GM12878 (cell line): Measurements from ENCODE around the gene GIMD1. TPM values are rescaled to one million over a fixed set of nuclear protein-coding genes. Genes with fewer than 3 reads are reported as not detected.

ENCODE experiments used
- ATAC-seq: fragments of 200-7000 bp; cut with Tn5 transposase; 3 replicates; pipeline ENCODE4 v1.9.1; 2020; ENCODE audit warnings: mild to moderate bottlenecking, moderate library complexity
- BruUV-seq: library from RNA; stranded (reverse); fragments of 400-500 nt; replicated peaks from 2 replicates; lab custom pipeline; 2021; lab: Mats Ljungman, UMichigan
- CTCF ChIA-PET: fragments of 300-600 bp; sonication (Branson Sonifier 250); formaldehyde crosslinking; extraction: SDS; loops from one replicate; lab custom pipeline; 2021; ENCODE audit warnings: inconsistent platforms; lab: Yijun Ruan, JAX
- POLR2A ChIA-PET: fragments of 350-600 bp; formaldehyde crosslinking; extraction: SDS; loops from one replicate; lab custom pipeline; 2021; ENCODE audit warnings: inconsistent platforms; lab: Charles Lee
- RAD21 ChIA-PET: fragments of 300-600 bp; sonication (Branson Sonifier 250); formaldehyde crosslinking; loops from one replicate; lab custom pipeline; 2023; ENCODE audit warnings: antibody characterized with exemption; ENCODE audit not compliant: unreplicated experiment; lab: Charles Lee
- SMC1A ChIA-PET: fragments of 300-600 bp; sonication (Branson Sonifier 250); formaldehyde crosslinking; loops from one replicate; lab custom pipeline; 2023; ENCODE audit not compliant: unreplicated experiment, uncharacterized antibody; lab: Charles Lee
- DNase-seq: peaks from one replicate; pipeline ENCODE4 v3.0.0-alpha.2; 2011; ENCODE audit warnings: low read depth, low spot score
- FAIRE-seq: peaks from 3 replicates; lab custom pipeline; 2011; peaks lifted over from hg19 to GRCh38; lab: Jason Lieb, UNC
- H2AFZ ChIP-seq: 2 replicates; pipeline ENCODE4 v1.6.0; 2011; ENCODE audit warnings: low read depth, low read length, control low read depth; ENCODE audit not compliant: control insufficient read depth
- H3K27ac ChIP-seq: 2 replicates; pipeline ENCODE4 v1.5.1; 2011; ENCODE audit warnings: control low read depth; ENCODE audit not compliant: control insufficient read depth, insufficient read depth
- H3K27me3 ChIP-seq, 2 experiments: replicated peaks in 1 of 2; 2 replicates each; pipeline versions ENCODE4 v1.6.0 to v1.6.1; 2011; ENCODE audit warnings: low read length in 1 of 2; ENCODE audit not compliant: control insufficient read depth in 2 of 2, insufficient read depth in 2 of 2
- H3K36me3 ChIP-seq, 2 experiments: 2 replicates each; pipeline ENCODE4 v1.5.1; 2011; ENCODE audit warnings: low read length in 1 of 2; ENCODE audit not compliant: control insufficient read depth in 2 of 2, insufficient read depth in 2 of 2
- H3K4me1 ChIP-seq: 2 replicates; pipeline ENCODE4 v1.6.1; 2011; ENCODE audit warnings: mild to moderate bottlenecking, low read length, moderate library complexity, mixed read lengths; ENCODE audit not compliant: control insufficient read depth, insufficient read depth
- H3K4me2 ChIP-seq: 2 replicates; pipeline ENCODE4 v1.6.0; 2011; ENCODE audit warnings: control low read depth; ENCODE audit not compliant: control insufficient read depth, insufficient read depth
- H3K4me3 ChIP-seq: fragments of 200-600 bp; sonication (generic); 2 replicates; pipeline ENCODE4 v1.5.1; 2016
- H3K79me2 ChIP-seq: 2 replicates; pipeline ENCODE4 v1.6.0; 2011; ENCODE audit warnings: low read length; ENCODE audit not compliant: control insufficient read depth, insufficient read depth
- H3K9ac ChIP-seq: 2 replicates; pipeline ENCODE4 v1.8.0; 2011; ENCODE audit warnings: low read length, control low read depth, mixed read lengths; ENCODE audit not compliant: control insufficient read depth, insufficient read depth
- H3K9me3 ChIP-seq: replicated peaks from 3 replicates; pipeline ENCODE4 v1.5.1; 2011; ENCODE audit warnings: mild to moderate bottlenecking, low read length; ENCODE audit not compliant: control insufficient read depth, insufficient read depth
- H4K20me1 ChIP-seq: 2 replicates; pipeline ENCODE4 v1.6.0; 2011; ENCODE audit not compliant: control insufficient read depth, insufficient read depth
- BHLHE40 ChIP-seq, 2 experiments: fragments of 450-650 bp in 1 of 2; IDR thresholded peaks; 2 replicates each; pipeline ENCODE4 v1.6.1; 2011 to 2017; ENCODE audit warnings: low read depth in 2 of 2, borderline replicate concordance in 1 of 2, improper control_type of control experiment in 1 of 2, low read length in 1 of 2, mild to moderate bottlenecking in 1 of 2
- CHD4 ChIP-seq: fragments of 200-600 bp; sonication (generic); IDR thresholded peaks from 2 replicates; pipeline ENCODE4 v1.6.1; 2016; ENCODE audit warnings: mild to moderate bottlenecking
- CUX1 ChIP-seq: IDR thresholded peaks from 2 replicates; pipeline ENCODE4 v1.6.1; 2012; ENCODE audit warnings: improper control_type of control experiment, low read depth, low read length; ENCODE audit not compliant: insufficient replicate concordance
- DPF2 ChIP-seq: fragments of 450-650 bp; IDR thresholded peaks from 2 replicates; pipeline ENCODE4 v1.6.1; 2017; ENCODE audit warnings: mild to moderate bottlenecking
- EGR1 ChIP-seq, 2 experiments: IDR thresholded peaks; 1 replicate in 1 of 2; 2 replicates in 1 of 2; pipeline ENCODE4 v1.6.1; 2011 to 2012; ENCODE audit warnings: low read depth in 2 of 2, low read length in 2 of 2, borderline replicate concordance in 1 of 2, mild to moderate bottlenecking in 1 of 2, moderate library complexity in 1 of 2
- ETV6 ChIP-seq, 2 experiments: fragments of 450-650 bp in 1 of 2; IDR thresholded peaks in 1 of 2; conservative IDR thresholded peaks in 1 of 2; 2 replicates each; pipeline ENCODE4 v1.6.1; 2014; ENCODE audit warnings: antibody characterized with exemption in 1 of 2, borderline replicate concordance in 1 of 2, low read depth in 1 of 2, mild to moderate bottlenecking in 1 of 2, moderate library complexity in 1 of 2
- GABPA ChIP-seq: IDR thresholded peaks from 2 replicates; pipeline ENCODE4 v1.6.1; 2014; ENCODE audit warnings: antibody characterized with exemption, low read depth, mild to moderate bottlenecking, inconsistent platforms
- IKZF2 ChIP-seq, 2 experiments: fragments of 450-650 bp; IDR thresholded peaks; 2 replicates each; pipeline ENCODE4 v1.6.1; 2017; ENCODE audit warnings: mild to moderate bottlenecking in 2 of 2, moderate library complexity in 2 of 2
- IRF3 ChIP-seq: fragments of 450-650 bp; IDR thresholded peaks from 2 replicates; pipeline ENCODE4 v1.6.1; 2014; ENCODE audit warnings: mild to moderate bottlenecking
- NFIC ChIP-seq: IDR thresholded peaks from 2 replicates; pipeline ENCODE4 v1.6.1; 2012; ENCODE audit warnings: low read depth, mild to moderate bottlenecking, inconsistent platforms, low read length, moderate library complexity
- NFXL1 ChIP-seq: fragments of 450-650 bp; IDR thresholded peaks from 2 replicates; pipeline ENCODE4 v1.6.1; 2017; ENCODE audit warnings: antibody characterized with exemption, mild to moderate bottlenecking, borderline replicate concordance
- NFYA ChIP-seq: IDR thresholded peaks from 2 replicates; pipeline ENCODE4 v1.6.1; 2011; ENCODE audit warnings: low read depth, mild to moderate bottlenecking, low read length, improper control_type of control experiment, borderline replicate concordance
- NRF1 ChIP-seq: conservative IDR thresholded peaks from 2 replicates; pipeline ENCODE4 v1.6.1; 2011; ENCODE audit warnings: mild to moderate bottlenecking, low read depth, low read length, improper control_type of control experiment
- POLR2A ChIP-seq: IDR thresholded peaks from 2 replicates; pipeline ENCODE4 v1.6.1; 2011; ENCODE audit warnings: low read depth, mild to moderate bottlenecking, low read length
- RFX5 ChIP-seq: IDR thresholded peaks from 2 replicates; pipeline ENCODE4 v1.6.1; 2011; ENCODE audit warnings: low read depth, low read length, improper control_type of control experiment
- RUNX3 ChIP-seq: IDR thresholded peaks from 2 replicates; pipeline ENCODE4 v1.6.1; 2012; ENCODE audit warnings: low read length, inconsistent platforms
- SREBF1 ChIP-seq: IDR thresholded peaks from 2 replicates; pipeline ENCODE4 v1.6.1; 2012; ENCODE audit warnings: mild to moderate bottlenecking, low read length
- SRF ChIP-seq, 2 experiments: IDR thresholded peaks; 2 replicates each; pipeline ENCODE4 v1.6.1; 2011; ENCODE audit warnings: low read depth in 2 of 2, low read length in 2 of 2, mild to moderate bottlenecking in 1 of 2, moderate library complexity in 1 of 2
- USF1 ChIP-seq: IDR thresholded peaks from 2 replicates; pipeline ENCODE4 v1.6.1; 2011; ENCODE audit warnings: borderline replicate concordance, low read depth, mild to moderate bottlenecking, moderate library complexity, mixed read lengths, low read length; ENCODE audit not compliant: insufficient read depth; ENCODE audit errors: extremely low read length
- WGBS: methylation state at CpG from one replicate; pipeline ENCODE4 v1.1.6; 2016; ENCODE audit warnings: low lambda C conversion rate; ENCODE audit not compliant: insufficient replicate concordance, insufficient coverage; ENCODE audit errors: missing lambda C conversion rate; 5-methylcytosine and 5-hydroxymethylcytosine counted together
- in situ Hi-C: fragments of 300-500 bp; cut with MboI; formaldehyde crosslinking; loops from 9 replicates; pipeline ENCODE4 v1.14.3; 2018; ENCODE audit warnings: mixed read lengths
- intact Hi-C: fragments of 100-400 bp; cut with micrococcal nuclease; formaldehyde crosslinking; loops from one replicate; pipeline ENCODE4 v1.14.2; 2022; ENCODE audit not compliant: unreplicated experiment
- polyA plus RNA-seq, 11 experiments: library from polyadenylated mRNA; depleted of rRNA in 4 of 11; unstranded in 6 of 11; stranded (reverse) in 5 of 11; fragments of >200 nt; fragmentation: Nextera tagmentation in 4 of 11; fragmentation: Illumina TruSeq in 1 of 11; extraction: Ambion mirVana in 4 of 11; extraction: Trizol in 1 of 11; gene quantifications; 1 replicate in 1 of 11; 2 replicates in 10 of 11; pipeline versions ENCODE4 v1.2.1 to v1.2.3, GENCODE V29; 2011 to 2016; ENCODE audit warnings: inconsistent platforms in 2 of 11, missing spikeins in 2 of 11, low read depth in 1 of 11
- total RNA-seq, 4 experiments: library from RNA; depleted of rRNA in 3 of 4; stranded (reverse); fragments of >200 nt in 3 of 4; fragmentation: Illumina TruSeq in 1 of 4; extraction: Trizol in 1 of 4; gene quantifications; 2 replicates each; pipeline versions ENCODE4 v1.2.1 to v1.2.3, GENCODE V29; 2013 to 2021

The GIMD1 gene
- total and polyA plus RNA-seq, 10 of the 15 experiments (the other 5 are each of a cell fraction or from before 2014, with no cell fraction given), result 0.14 TPM; not detected in 9

- H4K20me1 ChIP-seq, result no peaks in the 10 kb centered on the region
- FAIRE-seq (no peak), ATAC-seq (no peak), DNase-seq (no peak)
- CTCF ChIA-PET, result no interaction called here
- RAD21 ChIA-PET, result no interaction called here
- intact Hi-C loops (no loop called here), in situ Hi-C loops (no loop called here)
- SMC1A ChIA-PET, result interaction anchor here (1.3 kb wide), 1 partner anchor 15 kb away, joined by 3 read pairs; no protein-coding TSS in a partner anchor
- no peak overlapping the region for H3K4me3 ChIP-seq
- BruUV-seq, result no TSS peak
- H3K27ac ChIP-seq, result no peak overlapping the region
- no peak overlapping the region for H3K9ac ChIP-seq
- no peaks in the 10 kb centered on the region for H3K36me3 ChIP-seq
- no peaks in the 10 kb centered on the region for H3K79me2 ChIP-seq
- H3K4me1 ChIP-seq, result no peaks in the 10 kb centered on the region
- no peaks in the 10 kb centered on the region for H3K9me3 ChIP-seq
- H2AFZ ChIP-seq, result no peak overlapping the region
- no peak overlapping the region for H3K4me2 ChIP-seq
- 54% methylated on average over 3 of the region's 3 CpGs for WGBS
- POLR2A ChIA-PET, result no interaction called here
- no peaks in the 10 kb centered on the region for H3K27me3 ChIP-seq
- TF ChIP-seq DPF2, result no peak
- no peak for TF ChIP-seq CUX1
- no peak for TF ChIP-seq RFX5
- no peak for TF ChIP-seq CHD4
- TF ChIP-seq NFYA, result no peak
- TF ChIP-seq NFXL1, result no peak
- no peak for TF ChIP-seq USF1
- no peak for TF ChIP-seq SRF (IDR thresholded peaks at IDR 0.05; ENCODE audit: low read depth in 2 of 2, low read length in 2 of 2)
- no peak for TF ChIP-seq GABPA
- TF ChIP-seq EGR1 (IDR thresholded peaks at IDR 0.05; ENCODE audit: borderline replicate concordance in 1 of 2, low read depth in 2 of 2, low read length in 2 of 2), result no peak
- no peak for TF ChIP-seq IRF3
- no peak for TF ChIP-seq NRF1
- no peak for TF ChIP-seq SREBF1
- TF ChIP-seq NFIC, result no peak
- no peak for TF ChIP-seq ETV6 (conservative IDR thresholded peaks at IDR 0.05 in 1 of 2, IDR thresholded peaks at IDR 0.05 in 1 of 2; ENCODE audit: borderline replicate concordance in 1 of 2, low read depth in 1 of 2)
- no peak for TF ChIP-seq IKZF2 (IDR thresholded peaks at IDR 0.05)
- no peak for TF ChIP-seq BHLHE40 (IDR thresholded peaks at IDR 0.05; ENCODE audit: borderline replicate concordance in 1 of 2, low read depth in 2 of 2, low read length in 1 of 2)
- TF ChIP-seq POLR2A, result no peak
- no peak for TF ChIP-seq RUNX3
Measured at GRCh38 chr4:106384878-106385277, 16.3 kb upstream of the GIMD1 start.
